ENCODE results near the gene VPS13D. TPM values are rescaled to one million over a fixed set of nuclear protein-coding genes. Genes with fewer than 3 reads are reported as not detected.

The VPS13D gene
- total and polyA plus RNA-seq, 4 donors, result 10.2 to 68.3 (median 12.6) TPM

DNA sequence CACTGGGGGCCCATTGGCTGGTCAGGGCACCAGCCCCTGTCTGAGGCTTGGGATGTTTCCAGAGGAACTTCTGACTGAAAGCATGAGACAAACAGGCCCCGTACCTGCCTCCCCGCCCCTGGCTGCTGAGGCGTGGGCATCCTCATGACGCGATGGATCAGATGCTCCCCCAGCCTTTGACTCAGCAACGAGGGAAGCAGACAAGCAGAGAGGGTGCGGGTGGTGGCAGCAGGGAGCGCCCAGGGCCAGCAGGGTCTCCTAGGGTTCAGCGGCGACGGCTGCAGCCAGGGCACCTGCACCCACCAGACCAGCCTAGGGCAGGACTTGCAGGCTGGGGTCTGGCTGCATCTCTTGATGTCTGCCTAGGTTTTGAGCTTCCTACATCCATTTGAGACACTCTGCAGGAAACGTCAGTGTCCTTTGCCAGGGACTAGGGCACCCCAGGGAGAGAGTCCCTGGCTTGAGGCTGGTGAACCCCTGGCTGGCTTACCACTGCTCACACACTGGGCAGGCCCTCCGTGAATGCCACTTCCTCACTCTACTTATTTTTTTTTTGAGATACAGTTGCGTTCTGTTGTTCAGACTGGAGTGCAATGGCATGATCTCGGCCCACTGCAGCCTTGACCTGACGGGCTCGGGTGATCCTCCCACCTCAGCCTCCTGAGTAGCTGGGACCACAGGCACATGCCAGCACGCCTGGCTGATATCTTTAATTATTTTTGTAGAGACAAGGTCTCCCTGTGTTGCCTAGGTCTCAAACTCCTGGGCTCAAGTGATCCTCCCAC is 324.9 kb downstream of the VPS13D start:
- no peaks in the 10 kb centered on the region for H3K27me3 ChIP-seq (ENCODE audit: control insufficient read depth in 4 of 4, insufficient read depth in 4 of 4, low read length in 3 of 4)
- H3K4me3 ChIP-seq (ENCODE audit: low read depth in 1 of 3, low read length in 3 of 3), result no peak overlapping the region
- WGBS, result 96% methylated on average over 18 of the region's 18 CpGs
- peaks cover 0 to 3% (median 0%) of the 10 kb centered on the region in 4 donors for H3K4me1 ChIP-seq (ENCODE audit: control insufficient read depth in 4 of 4, insufficient read depth in 4 of 4, low read length in 3 of 4)
- H3K9me3 ChIP-seq (ENCODE audit: control insufficient read depth in 4 of 4, low read length in 3 of 4), result no peaks in the 10 kb centered on the region
- no peak overlapping the region for H3K27ac ChIP-seq (ENCODE audit: low read depth in 1 of 2, low read length in 2 of 2)
- H3K9ac ChIP-seq (ENCODE audit: low read depth in 1 of 2, low read length in 2 of 2), result no peak overlapping the region
- no peaks in the 10 kb centered on the region for H3K36me3 ChIP-seq (ENCODE audit: control insufficient read depth in 4 of 4, insufficient read depth in 3 of 4, low read depth in 1 of 4, low read length in 3 of 4)
- TF ChIP-seq YY1 (IDR thresholded peaks at IDR 0.05) (no peak), TAF1 (conservative IDR thresholded peaks at IDR 0.05) (no peak), FOXA1 (IDR thresholded peaks at IDR 0.05) (no peak), SP1 (IDR thresholded peaks at IDR 0.05) (no peak), RAD21 (IDR thresholded peaks at IDR 0.05) (no peak), EGR1 (IDR thresholded peaks at IDR 0.05; ENCODE audit: low read depth in 2 of 2) (no peak), NR2F2 (IDR thresholded peaks at IDR 0.05) (no peak), GABPA (IDR thresholded peaks at IDR 0.05 in 1 of 2, conservative IDR thresholded peaks at IDR 0.05 in 1 of 2) (no peak), FOXA2 (IDR thresholded peaks at IDR 0.05) (no peak), HNF4A (conservative IDR thresholded peaks at IDR 0.05) (no peak), HNF4G (IDR thresholded peaks at IDR 0.05) (no peak), JUND (IDR thresholded peaks at IDR 0.05) (no peak), RXRA (IDR thresholded peaks at IDR 0.05) (no peak)
- TF ChIP-seq, protein P1, sequence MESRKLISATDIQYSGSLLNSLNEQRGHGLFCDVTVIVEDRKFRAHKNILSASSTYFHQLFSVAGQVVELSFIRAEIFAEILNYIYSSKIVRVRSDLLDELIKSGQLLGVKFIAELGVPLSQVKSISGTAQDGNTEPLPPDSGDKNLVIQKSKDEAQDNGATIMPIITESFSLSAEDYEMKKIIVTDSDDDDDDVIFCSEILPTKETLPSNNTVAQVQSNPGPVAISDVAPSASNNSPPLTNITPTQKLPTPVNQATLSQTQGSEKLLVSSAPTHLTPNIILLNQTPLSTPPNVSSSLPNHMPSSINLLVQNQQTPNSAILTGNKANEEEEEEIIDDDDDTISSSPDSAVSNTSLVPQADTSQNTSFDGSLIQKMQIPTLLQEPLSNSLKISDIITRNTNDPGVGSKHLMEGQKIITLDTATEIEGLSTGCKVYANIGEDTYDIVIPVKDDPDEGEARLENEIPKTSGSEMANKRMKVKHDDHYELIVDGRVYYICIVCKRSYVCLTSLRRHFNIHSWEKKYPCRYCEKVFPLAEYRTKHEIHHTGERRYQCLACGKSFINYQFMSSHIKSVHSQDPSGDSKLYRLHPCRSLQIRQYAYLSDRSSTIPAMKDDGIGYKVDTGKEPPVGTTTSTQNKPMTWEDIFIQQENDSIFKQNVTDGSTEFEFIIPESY (IDR thresholded peaks at IDR 0.05), result no peak
- TF ChIP-seq, protein P2, sequence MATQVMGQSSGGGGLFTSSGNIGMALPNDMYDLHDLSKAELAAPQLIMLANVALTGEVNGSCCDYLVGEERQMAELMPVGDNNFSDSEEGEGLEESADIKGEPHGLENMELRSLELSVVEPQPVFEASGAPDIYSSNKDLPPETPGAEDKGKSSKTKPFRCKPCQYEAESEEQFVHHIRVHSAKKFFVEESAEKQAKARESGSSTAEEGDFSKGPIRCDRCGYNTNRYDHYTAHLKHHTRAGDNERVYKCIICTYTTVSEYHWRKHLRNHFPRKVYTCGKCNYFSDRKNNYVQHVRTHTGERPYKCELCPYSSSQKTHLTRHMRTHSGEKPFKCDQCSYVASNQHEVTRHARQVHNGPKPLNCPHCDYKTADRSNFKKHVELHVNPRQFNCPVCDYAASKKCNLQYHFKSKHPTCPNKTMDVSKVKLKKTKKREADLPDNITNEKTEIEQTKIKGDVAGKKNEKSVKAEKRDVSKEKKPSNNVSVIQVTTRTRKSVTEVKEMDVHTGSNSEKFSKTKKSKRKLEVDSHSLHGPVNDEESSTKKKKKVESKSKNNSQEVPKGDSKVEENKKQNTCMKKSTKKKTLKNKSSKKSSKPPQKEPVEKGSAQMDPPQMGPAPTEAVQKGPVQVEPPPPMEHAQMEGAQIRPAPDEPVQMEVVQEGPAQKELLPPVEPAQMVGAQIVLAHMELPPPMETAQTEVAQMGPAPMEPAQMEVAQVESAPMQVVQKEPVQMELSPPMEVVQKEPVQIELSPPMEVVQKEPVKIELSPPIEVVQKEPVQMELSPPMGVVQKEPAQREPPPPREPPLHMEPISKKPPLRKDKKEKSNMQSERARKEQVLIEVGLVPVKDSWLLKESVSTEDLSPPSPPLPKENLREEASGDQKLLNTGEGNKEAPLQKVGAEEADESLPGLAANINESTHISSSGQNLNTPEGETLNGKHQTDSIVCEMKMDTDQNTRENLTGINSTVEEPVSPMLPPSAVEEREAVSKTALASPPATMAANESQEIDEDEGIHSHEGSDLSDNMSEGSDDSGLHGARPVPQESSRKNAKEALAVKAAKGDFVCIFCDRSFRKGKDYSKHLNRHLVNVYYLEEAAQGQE (IDR thresholded peaks at IDR 0.05), result no peak
- TF ChIP-seq, protein P3, sequence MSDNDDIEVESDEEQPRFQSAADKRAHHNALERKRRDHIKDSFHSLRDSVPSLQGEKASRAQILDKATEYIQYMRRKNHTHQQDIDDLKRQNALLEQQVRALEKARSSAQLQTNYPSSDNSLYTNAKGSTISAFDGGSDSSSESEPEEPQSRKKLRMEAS (IDR thresholded peaks at IDR 0.05), result no peak
- TF ChIP-seq, protein P4, sequence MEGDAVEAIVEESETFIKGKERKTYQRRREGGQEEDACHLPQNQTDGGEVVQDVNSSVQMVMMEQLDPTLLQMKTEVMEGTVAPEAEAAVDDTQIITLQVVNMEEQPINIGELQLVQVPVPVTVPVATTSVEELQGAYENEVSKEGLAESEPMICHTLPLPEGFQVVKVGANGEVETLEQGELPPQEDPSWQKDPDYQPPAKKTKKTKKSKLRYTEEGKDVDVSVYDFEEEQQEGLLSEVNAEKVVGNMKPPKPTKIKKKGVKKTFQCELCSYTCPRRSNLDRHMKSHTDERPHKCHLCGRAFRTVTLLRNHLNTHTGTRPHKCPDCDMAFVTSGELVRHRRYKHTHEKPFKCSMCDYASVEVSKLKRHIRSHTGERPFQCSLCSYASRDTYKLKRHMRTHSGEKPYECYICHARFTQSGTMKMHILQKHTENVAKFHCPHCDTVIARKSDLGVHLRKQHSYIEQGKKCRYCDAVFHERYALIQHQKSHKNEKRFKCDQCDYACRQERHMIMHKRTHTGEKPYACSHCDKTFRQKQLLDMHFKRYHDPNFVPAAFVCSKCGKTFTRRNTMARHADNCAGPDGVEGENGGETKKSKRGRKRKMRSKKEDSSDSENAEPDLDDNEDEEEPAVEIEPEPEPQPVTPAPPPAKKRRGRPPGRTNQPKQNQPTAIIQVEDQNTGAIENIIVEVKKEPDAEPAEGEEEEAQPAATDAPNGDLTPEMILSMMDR (IDR thresholded peaks at IDR 0.05; ENCODE audit: low read depth, low read length, missing input control), result no peak
- TF ChIP-seq, protein P5, sequence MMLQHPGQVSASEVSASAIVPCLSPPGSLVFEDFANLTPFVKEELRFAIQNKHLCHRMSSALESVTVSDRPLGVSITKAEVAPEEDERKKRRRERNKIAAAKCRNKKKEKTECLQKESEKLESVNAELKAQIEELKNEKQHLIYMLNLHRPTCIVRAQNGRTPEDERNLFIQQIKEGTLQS (IDR thresholded peaks at IDR 0.05), result no peak
- no peak for DNase-seq (ENCODE audit: low spot score)

All from liver (tissue), 9 donors.